ENCODE measurements around the gene GPR25. TPM values are rescaled to one million over a fixed set of nuclear protein-coding genes. Genes with fewer than 3 reads are reported as not detected.

Gene GPR25
- total RNA-seq, 2 experiments from 2014 or later, result not detected

- Mint-ChIP-seq H3K27ac (no peak overlapping the region), H3K36me3 (ENCODE audit: low read depth) (no peaks in the 10 kb centered on the region), H3K4me1 (ENCODE audit: low read depth) (peaks cover 25% of the 10 kb centered on the region), H3K4me3 (no peak overlapping the region), H3K27me3 (ENCODE audit: low read depth) (peaks cover 41% of the 10 kb centered on the region), H3K9me3 (no peaks in the 10 kb centered on the region)
- intact Hi-C loops (cut with micrococcal nuclease), result loop anchor here (10.0 kb wide), 1 partner anchor 430 kb away; no protein-coding TSS in a partner anchor
- CTCF ChIA-PET, result interaction anchor here (1.0 kb wide), 1 partner anchor 9 kb away, joined by 3 read pairs; no protein-coding TSS in a partner anchor
- DNase-seq, result no peak
These were observed 1.9 kb downstream of the GPR25 start for GRCh38 chr1:200874694-200875093.

GRCh38 chr1:200875416-200875815 is 2.6 kb downstream of the GPR25 start:
- intact Hi-C loops (cut with micrococcal nuclease), result loop anchor here (10.0 kb wide), 1 partner anchor 431 kb away; no protein-coding TSS in a partner anchor
- Mint-ChIP-seq H3K27ac (no peak overlapping the region), H3K4me1 (ENCODE audit: low read depth) (peaks cover 22% of the 10 kb centered on the region), H3K27me3 (ENCODE audit: low read depth) (peaks cover 44% of the 10 kb centered on the region), H3K4me3 (no peak overlapping the region), H3K9me3 (no peaks in the 10 kb centered on the region), H3K36me3 (ENCODE audit: low read depth) (no peaks in the 10 kb centered on the region)
- no peak for DNase-seq
- CTCF ChIA-PET, result interaction anchor here (1.0 kb wide), 1 partner anchor 10 kb away, joined by 3 read pairs; no protein-coding TSS in a partner anchor

GRCh38 chr1:200877010-200877409 is 4.2 kb downstream of the GPR25 start:
- Mint-ChIP-seq H3K4me1 (ENCODE audit: low read depth) (peaks cover 22% of the 10 kb centered on the region), H3K27me3 (ENCODE audit: low read depth) (peaks cover 31% of the 10 kb centered on the region), H3K27ac (no peak overlapping the region), H3K4me3 (no peak overlapping the region), H3K9me3 (no peaks in the 10 kb centered on the region), H3K36me3 (ENCODE audit: low read depth) (no peaks in the 10 kb centered on the region)
- no peak for DNase-seq
- intact Hi-C loops (cut with micrococcal nuclease), result loop anchor here (2.0 to 10.0 kb wide), 2 partner anchors 14 to 432 kb away; no protein-coding TSS in a partner anchor
- CTCF ChIA-PET, result interaction anchor here (0.7 to 1.6 kb wide), 5 partner anchors 9 to 293 kb away, joined by 3 to 7 read pairs (median 6); no protein-coding TSS in a partner anchor

- peak; percentile 76 for DNase-seq
- Mint-ChIP-seq H3K9me3 (no peaks in the 10 kb centered on the region), H3K4me3 (no peak overlapping the region), H3K27me3 (ENCODE audit: low read depth) (peaks cover 24% of the 10 kb centered on the region), H3K4me1 (ENCODE audit: low read depth) (peaks cover 22% of the 10 kb centered on the region), H3K27ac (no peak overlapping the region), H3K36me3 (ENCODE audit: low read depth) (no peaks in the 10 kb centered on the region)
- intact Hi-C loops (cut with micrococcal nuclease), result loop anchor here (1.0 to 10.0 kb wide), 5 partner anchors 11 to 433 kb away; no protein-coding TSS in a partner anchor
- CTCF ChIA-PET, result interaction anchor here (1.2 to 1.6 kb wide), 4 partner anchors 10 to 236 kb away, joined by 3 to 6 read pairs (median 5); no protein-coding TSS in a partner anchor
These were observed 5.2 kb downstream of the GPR25 start for GRCh38 chr1:200877839-200878551.

GRCh38 chr1:200880212-200880611 is 7.4 kb downstream of the GPR25 start:
- intact Hi-C loops (cut with micrococcal nuclease), result no loop called here
- Mint-ChIP-seq H3K4me3 (no peak overlapping the region), H3K27me3 (ENCODE audit: low read depth) (peaks cover 12% of the 10 kb centered on the region), H3K27ac (no peak overlapping the region), H3K36me3 (ENCODE audit: low read depth) (no peaks in the 10 kb centered on the region), H3K9me3 (no peaks in the 10 kb centered on the region), H3K4me1 (ENCODE audit: low read depth) (peaks cover 16% of the 10 kb centered on the region)
- CTCF ChIA-PET, result no interaction called here
- peak; percentile 31 for DNase-seq

GRCh38 chr1:200883118-200883517 is 10.3 kb downstream of the GPR25 start:
- peaks cover 4% of the 10 kb centered on the region for H3K27me3 Mint-ChIP-seq (ENCODE audit: low read depth)

GRCh38 chr1:200885623-200886402 is 13.0 kb downstream of the GPR25 start:
- intact Hi-C loops (cut with micrococcal nuclease), result loop anchor here (5.0 kb wide), 1 partner anchor 734 kb away; no protein-coding TSS in a partner anchor
- H3K9me3 Mint-ChIP-seq, result no peaks in the 10 kb centered on the region
- no peak for DNase-seq
- CTCF ChIA-PET, result no interaction called here
- peaks cover 35% of the 10 kb centered on the region for H3K4me1 Mint-ChIP-seq (ENCODE audit: low read depth)
- H3K4me3 Mint-ChIP-seq, result no peak overlapping the region
- no peaks in the 10 kb centered on the region for H3K36me3 Mint-ChIP-seq (ENCODE audit: low read depth)
- peaks cover 7% of the 10 kb centered on the region for H3K27me3 Mint-ChIP-seq (ENCODE audit: low read depth)
- no peak overlapping the region for H3K27ac Mint-ChIP-seq

More at GRCh38 chr1:200883118-200883517, 10.3 kb downstream of the GPR25 start:
- H3K27ac Mint-ChIP-seq, result no peak overlapping the region
- H3K9me3 Mint-ChIP-seq, result no peaks in the 10 kb centered on the region
- no peaks in the 10 kb centered on the region for H3K36me3 Mint-ChIP-seq (ENCODE audit: low read depth)
- intact Hi-C loops (cut with micrococcal nuclease), result no loop called here
- peaks cover 14% of the 10 kb centered on the region for H3K4me1 Mint-ChIP-seq (ENCODE audit: low read depth)
- H3K4me3 Mint-ChIP-seq, result no peak overlapping the region
- no peak for DNase-seq
- CTCF ChIA-PET, result interaction anchor here (0.6 kb wide), 1 partner anchor 60 kb away, joined by 3 read pairs; no protein-coding TSS in a partner anchor

- DNase-seq, result no peak
- no peak overlapping the region for H3K4me3 Mint-ChIP-seq
- H3K27me3 Mint-ChIP-seq (ENCODE audit: low read depth), result peaks cover 11% of the 10 kb centered on the region
- H3K9me3 Mint-ChIP-seq, result no peaks in the 10 kb centered on the region
- H3K36me3 Mint-ChIP-seq (ENCODE audit: low read depth), result no peaks in the 10 kb centered on the region
- H3K27ac Mint-ChIP-seq, result no peak overlapping the region
- H3K4me1 Mint-ChIP-seq (ENCODE audit: low read depth), result peaks cover 39% of the 10 kb centered on the region
- intact Hi-C loops (cut with micrococcal nuclease), result loop anchor here (5.0 kb wide), 1 partner anchor 734 kb away; no protein-coding TSS in a partner anchor
- CTCF ChIA-PET, result no interaction called here
These were observed 13.8 kb downstream of the GPR25 start for GRCh38 chr1:200886594-200886993.

- no peak for DNase-seq
- intact Hi-C loops (cut with micrococcal nuclease), result loop anchor here (5.0 kb wide), 1 partner anchor 735 kb away; no protein-coding TSS in a partner anchor
- Mint-ChIP-seq H3K27me3 (ENCODE audit: low read depth) (peaks cover 15% of the 10 kb centered on the region), H3K9me3 (no peaks in the 10 kb centered on the region), H3K4me3 (peak overlapping the region; percentile 6), H3K4me1 (ENCODE audit: low read depth) (peaks cover 44% of the 10 kb centered on the region), H3K36me3 (ENCODE audit: low read depth) (no peaks in the 10 kb centered on the region), H3K27ac (no peak overlapping the region)
- CTCF ChIA-PET, result no interaction called here
These were observed 14.3 kb downstream of the GPR25 start for GRCh38 chr1:200887036-200887435.

- no peak for DNase-seq
- Mint-ChIP-seq H3K36me3 (ENCODE audit: low read depth) (no peaks in the 10 kb centered on the region), H3K27ac (peak overlapping the region; percentile 30), H3K27me3 (ENCODE audit: low read depth) (peaks cover 23% of the 10 kb centered on the region), H3K4me3 (no peak overlapping the region), H3K4me1 (ENCODE audit: low read depth) (peaks cover 46% of the 10 kb centered on the region), H3K9me3 (no peaks in the 10 kb centered on the region)
- intact Hi-C loops (cut with micrococcal nuclease), result loop anchor here (1.0 to 5.0 kb wide), 7 partner anchors 22 to 736 kb away; no protein-coding TSS in a partner anchor
- CTCF ChIA-PET, result interaction anchor here (0.8 to 2.4 kb wide), 6 partner anchors 9 to 260 kb away, joined by 3 to 6 read pairs (median 4); no protein-coding TSS in a partner anchor
These were observed 15.1 kb downstream of the GPR25 start for GRCh38 chr1:200887772-200888348.

- no peaks in the 10 kb centered on the region for H3K36me3 Mint-ChIP-seq (ENCODE audit: low read depth)
- no peak overlapping the region for H3K27ac Mint-ChIP-seq
- intact Hi-C loops (cut with micrococcal nuclease), result loop anchor here (1.0 to 5.0 kb wide), 7 partner anchors 22 to 736 kb away; no protein-coding TSS in a partner anchor
- DNase-seq, result peak; percentile 85
- H3K4me3 Mint-ChIP-seq, result no peak overlapping the region
- peaks cover 25% of the 10 kb centered on the region for H3K27me3 Mint-ChIP-seq (ENCODE audit: low read depth)
- H3K4me1 Mint-ChIP-seq (ENCODE audit: low read depth), result peaks cover 46% of the 10 kb centered on the region
- CTCF ChIA-PET, result interaction anchor here (0.8 to 2.4 kb wide), 8 partner anchors 9 to 260 kb away, joined by 3 to 8 read pairs (median 4); no protein-coding TSS in a partner anchor
- H3K9me3 Mint-ChIP-seq, result no peaks in the 10 kb centered on the region
These were observed 15.6 kb downstream of the GPR25 start for GRCh38 chr1:200888349-200888838.

Measured in activated naive CD4-positive, alpha-beta T cell treated with anti-CD3 and anti-CD28 coated beads for 36 hours (primary cell).